Stimulated activated CD8-positive, alpha-beta memory T cell treated with anti-CD3 and anti-CD28 coated beads, Interleukin-12 subunit alpha, Interleukin-12 subunit beta, amount 100 ng/mL, for 24 hours (primary cell): ENCODE measurements around the gene ICAM3.
"Not testable (repeated sequence)": the region's sequence is repeated elsewhere in the genome, so short reads cannot be mapped to it uniquely, and the experiment has no call there.

ENCODE experiments used
- DNase-seq: peaks from one replicate; pipeline ENCODE4 v3.0.0-alpha.2; 2020; ENCODE audit errors: extremely low read depth

The ICAM3 gene, protein sequence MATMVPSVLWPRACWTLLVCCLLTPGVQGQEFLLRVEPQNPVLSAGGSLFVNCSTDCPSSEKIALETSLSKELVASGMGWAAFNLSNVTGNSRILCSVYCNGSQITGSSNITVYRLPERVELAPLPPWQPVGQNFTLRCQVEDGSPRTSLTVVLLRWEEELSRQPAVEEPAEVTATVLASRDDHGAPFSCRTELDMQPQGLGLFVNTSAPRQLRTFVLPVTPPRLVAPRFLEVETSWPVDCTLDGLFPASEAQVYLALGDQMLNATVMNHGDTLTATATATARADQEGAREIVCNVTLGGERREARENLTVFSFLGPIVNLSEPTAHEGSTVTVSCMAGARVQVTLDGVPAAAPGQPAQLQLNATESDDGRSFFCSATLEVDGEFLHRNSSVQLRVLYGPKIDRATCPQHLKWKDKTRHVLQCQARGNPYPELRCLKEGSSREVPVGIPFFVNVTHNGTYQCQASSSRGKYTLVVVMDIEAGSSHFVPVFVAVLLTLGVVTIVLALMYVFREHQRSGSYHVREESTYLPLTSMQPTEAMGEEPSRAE

DNA sequence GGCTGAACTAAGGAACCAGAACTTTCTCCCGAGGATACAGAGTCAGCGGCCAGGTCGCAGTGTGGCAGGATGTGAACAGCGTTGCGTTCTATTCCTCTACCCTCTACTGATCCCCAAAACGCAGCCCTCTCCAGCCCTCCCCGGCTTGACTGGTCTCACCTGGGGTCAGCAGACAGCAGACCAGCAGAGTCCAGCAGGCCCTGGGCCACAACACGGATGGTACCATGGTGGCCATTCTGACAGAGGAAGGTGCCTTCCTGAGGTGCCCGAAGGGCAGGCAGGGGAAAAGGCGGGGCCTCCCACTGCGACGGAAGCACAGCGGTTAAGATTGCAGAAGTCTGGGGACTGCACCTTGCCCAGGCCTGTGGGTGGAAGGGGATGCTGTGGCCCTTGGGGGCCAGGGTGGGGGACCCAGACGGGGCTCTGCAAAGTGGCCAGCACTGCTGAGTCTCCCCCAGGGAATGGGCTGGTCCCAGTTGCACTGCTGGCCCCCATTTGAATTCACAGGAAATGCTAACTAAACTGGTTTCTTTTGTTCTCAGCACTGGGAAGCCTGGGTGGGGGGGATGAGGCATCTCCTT, at the start of gene ICAM3:
Gene ICAM3 (minus strand): TSS at position 245 of the 581 bp plus-strand sequence. CDS start 10 bp downstream, at position 235.
- no peak for DNase-seq

DNA sequence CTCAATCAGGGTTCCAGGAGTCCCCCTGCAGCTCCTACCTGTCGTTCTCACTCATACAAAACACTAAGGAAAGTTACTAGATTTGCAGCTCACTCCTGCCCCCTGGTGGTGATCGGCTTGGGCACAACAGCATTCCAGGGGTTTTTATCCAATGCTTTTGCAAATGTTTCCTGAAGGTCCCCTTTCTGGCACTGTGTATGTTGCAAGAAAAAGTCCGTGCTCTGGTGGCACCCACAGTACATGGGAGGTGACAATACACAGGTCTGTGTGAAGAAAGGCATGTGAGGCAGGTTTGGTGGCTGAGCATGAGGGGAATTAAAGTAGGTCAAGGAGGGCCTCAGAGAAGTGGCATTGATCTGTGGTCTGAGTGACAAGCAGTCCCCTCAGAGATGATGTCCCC, 49.5 kb upstream of the ICAM3 start:
- DNase-seq, result peak; percentile 46

DNA sequence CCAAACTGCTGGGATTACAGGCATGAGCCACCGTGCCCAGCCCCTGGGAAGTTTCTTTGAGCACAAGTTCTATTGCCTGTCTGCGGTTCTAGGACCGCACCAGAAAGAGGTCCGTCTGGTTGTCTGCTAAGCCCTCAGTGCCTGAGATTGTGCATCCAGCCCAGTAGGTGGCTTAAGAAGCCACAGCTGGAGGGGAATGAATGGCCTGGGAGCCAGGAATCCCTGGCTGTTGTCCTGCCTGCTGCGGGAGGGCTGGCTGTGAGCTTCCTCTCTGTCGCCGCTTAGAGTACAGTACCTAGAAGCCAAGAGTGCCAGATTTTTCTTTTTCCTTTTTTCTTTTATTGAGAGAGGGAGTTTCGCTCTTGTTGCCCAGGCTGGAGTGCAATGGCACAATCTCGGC, 45.2 kb upstream of the ICAM3 start:
- no peak for DNase-seq

DNA sequence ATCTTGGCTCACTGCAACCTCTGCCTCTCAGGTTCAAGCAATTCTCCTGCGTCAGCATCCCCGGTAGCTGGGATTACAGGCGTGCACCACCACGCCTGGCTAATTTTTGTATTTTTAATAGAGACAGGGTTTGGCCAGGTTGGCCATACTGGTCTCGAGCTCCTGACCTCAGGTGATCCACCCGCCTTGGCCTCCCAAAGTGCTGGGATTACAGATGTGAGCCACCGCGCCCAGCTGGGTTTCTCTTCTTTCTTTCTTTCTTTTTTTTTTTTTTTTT, 43.7 kb upstream of the ICAM3 start:
- not testable (repeated sequence) for DNase-seq

DNA sequence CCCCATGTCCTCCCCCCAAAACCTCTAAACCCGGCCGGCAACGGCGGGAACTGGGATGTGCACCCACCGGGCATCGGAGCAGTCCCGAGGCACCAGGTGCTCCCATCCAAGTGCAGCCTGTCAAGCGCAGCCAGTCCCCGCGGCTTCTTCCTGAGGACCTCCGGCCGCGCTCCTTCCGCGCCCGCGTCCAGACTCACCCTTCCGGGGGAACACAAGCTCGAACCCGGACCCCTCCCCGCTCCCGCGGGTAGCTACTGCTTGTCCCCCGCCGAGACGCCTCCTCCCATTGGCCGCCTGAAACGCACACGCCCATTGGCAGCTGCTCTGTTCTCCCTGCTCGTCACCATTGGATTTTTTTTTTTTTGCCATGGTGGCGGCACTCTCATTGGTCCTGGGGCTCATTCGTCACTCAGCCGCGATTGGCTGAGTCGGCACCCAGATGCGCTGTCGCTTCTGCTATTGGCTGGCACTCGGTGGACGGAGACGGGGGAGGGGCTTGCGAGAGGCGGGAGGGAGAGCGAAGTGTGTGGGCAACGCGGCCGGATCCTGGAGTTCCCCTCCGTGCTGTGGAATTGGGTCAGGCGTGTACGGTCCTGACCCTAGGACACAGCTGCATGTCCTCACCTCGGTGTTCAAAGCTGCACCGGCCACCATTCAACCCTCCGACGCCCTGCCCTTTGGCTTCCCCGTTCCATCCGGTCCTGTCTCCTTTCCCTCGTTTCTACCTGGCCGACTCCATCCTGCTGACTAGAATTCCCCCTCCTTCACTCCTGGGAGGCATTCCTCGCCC, 41.1 kb upstream of the ICAM3 start, which contains the start of gene TYK2:
Gene TYK2 (minus strand): TSS at position 260 of the 790 bp plus-strand sequence. CDS start 2,166 bp downstream, outside the sequence.
- peak; percentile 83 for DNase-seq

DNA sequence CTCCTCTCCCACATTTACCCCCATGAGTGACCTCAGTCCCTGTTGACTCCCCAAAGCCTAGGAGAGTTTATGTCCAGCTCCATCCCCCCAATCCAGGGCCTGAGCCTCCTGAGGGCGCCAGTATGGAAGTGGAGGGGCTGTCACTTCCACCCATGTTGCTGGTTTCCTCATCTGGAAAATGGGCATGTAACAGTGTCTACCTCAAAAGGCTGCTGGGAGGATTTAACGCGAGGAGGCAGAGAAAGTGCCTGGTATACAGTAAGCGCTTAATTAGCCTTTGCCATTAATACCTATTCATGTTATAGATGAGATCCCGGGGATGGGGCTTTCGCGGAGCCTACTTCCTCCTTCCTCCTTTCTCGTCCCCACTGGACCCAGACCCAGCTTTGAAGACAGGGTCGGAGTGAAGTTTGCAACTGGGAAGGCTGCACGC, 40.5 kb upstream of the ICAM3 start:
- no peak for DNase-seq

DNA sequence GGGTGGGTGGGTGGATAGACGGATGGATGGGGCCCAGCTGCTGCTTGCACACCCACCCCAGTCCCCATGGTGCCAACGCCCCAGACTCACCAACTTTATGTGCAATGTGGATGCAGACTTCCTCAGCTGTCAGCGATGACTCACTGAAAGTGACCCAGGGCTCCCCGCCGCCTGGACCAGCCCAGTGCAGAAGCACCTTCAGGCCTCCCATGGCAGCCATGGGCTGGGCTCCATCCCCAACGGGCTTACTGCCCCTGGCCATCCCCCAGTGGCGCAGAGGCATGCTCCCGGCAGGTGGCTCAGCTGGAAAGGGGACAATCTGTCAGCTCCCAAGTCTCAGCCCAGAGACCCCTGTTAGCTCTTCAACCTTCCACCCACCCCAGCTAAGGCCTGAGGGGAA, 38.7 kb upstream of the ICAM3 start:
- DNase-seq, result no peak

DNA sequence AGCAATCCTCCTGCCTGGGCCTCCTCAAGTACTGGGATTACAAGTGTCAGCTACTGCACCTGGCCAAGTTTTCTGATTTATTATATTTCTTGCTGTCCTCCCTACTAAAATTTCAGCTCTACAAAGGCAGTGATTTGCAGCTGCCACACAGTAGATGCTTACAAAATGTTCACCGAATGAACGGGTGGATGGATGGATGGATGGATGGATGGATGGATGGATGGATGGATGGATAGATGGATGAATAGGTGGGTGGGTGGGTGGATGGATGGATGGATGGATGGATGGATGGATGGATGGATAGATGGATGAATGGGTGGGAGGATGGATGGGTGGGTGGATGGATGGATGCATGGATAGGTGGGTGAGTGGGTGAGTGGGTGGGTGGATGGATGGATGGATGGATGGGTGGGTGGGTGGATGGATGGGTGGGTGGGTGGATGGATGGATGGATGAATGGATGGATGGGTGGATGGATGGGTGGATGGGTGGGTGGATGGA, 37.8 kb upstream of the ICAM3 start:
- DNase-seq, result not testable (repeated sequence)

DNA sequence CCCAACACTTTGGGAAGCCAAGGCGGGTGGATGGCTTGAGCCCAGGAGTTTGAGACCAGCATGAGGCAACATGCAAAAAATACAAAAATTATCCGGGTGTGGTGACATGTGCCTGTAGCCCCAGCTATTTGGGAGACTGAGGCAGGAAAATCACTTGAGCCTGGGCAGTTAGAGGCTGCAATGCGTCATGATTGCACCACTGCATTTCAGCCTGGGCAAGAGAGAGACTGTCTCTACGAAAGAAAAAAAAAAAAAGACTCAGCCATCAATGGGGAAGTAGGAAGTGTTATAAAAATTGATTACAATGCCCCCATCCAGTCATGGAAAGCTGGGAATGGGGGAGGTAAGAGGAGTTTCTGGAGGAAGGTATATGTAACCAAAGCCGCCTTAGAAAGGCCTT, 35.5 kb upstream of the ICAM3 start:
- DNase-seq, result no peak

DNA sequence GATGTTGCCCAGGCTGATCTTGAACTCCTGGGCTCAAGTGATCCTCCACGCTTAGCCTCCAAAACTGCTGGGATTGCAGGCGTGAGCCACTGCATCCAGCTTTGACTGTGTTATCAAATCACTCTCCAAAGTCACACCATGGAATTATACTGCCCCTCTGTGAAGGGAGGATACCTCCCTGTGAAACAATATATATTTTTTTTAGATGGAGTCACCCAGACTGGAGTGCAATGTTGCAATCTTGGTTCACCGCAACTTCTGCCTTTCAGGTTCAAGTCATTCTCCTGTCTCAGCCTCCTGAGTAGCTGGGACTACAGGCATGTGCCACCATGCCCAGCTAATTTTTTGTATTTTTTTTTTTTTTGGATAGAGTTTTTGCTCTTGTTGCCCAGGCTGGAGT, 33.3 kb upstream of the ICAM3 start:
- no peak for DNase-seq

DNA sequence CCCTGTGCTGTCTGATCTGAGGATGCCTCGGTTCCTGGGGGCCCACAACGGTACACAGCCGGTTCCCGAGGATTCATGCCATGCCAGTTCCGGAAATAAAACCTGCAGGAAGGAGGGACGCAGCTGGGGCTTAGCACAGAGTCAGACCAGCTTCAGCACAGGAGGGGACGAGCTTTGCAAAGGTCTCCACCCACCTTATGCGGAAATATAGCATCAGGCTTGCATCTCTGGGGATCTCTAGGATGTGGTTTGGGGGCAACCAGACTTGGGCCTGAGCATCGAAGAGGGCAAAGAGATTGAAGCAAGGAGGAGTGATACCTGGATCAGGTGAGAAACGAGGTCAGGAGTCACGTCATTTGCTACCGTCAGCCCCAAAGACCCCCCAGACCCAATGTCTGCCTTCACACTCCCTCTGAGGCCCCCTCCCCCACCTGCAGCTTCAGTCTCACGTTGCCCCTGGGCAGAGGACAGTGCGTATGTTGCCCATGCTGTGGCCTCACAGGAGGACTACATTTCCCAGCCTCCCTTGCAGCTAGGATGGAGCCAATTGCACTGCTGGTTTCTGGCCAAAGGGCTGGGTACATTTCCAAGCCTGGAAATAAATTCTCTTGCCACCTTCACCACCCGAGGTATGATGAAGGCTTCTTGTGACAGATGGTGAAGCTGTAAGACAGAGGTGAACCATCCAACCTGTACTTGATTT, 28.8 kb upstream of the ICAM3 start:
- no peak for DNase-seq

DNA sequence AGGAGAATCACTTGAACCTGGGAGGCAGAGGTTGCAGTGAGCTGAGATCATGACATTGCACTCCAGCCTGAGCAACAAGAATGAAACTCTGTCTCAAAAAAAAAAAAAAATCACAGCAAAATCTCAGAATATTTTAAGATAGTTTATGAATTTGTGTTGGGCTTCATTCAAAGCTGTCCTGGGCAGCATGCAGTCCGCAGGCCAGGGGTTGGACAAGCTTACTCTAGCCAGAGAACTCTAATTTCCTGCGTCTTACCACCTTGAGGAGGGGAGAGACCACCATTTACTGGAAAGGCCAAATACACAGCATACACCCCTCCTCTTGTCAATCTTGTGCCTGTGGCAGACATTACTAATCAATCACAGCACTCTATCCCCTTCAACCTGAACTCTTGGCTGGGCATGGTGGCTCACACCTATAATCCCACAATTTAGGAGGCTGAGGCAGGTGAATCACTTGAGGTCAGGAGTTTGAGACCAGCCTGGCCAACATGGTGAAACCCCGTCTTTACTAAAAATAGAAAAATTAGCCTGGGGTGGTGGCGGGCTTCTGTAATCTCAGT, 27.6 kb upstream of the ICAM3 start:
- DNase-seq, result not testable (repeated sequence)

DNA sequence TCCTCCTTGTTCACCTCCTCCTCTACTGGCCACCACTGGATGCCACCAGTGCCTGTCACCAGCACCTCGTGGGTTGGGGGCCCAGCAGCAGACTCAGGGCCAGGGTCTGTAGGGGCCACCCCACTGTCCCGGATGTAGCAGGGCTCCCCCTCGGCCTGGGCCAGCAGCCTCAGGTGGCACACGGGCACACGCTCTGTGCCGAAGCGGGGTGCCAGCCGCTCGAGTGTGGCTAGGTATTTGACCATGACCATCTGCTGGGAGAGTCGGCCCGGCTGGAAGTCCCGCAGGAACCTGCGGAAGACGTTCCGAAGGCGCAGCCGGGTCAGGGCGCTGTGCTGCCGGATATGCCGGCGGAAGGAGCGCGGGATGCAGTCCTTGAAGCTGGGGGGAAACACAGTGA, 26.1 kb upstream of the ICAM3 start:
- no peak for DNase-seq

DNA sequence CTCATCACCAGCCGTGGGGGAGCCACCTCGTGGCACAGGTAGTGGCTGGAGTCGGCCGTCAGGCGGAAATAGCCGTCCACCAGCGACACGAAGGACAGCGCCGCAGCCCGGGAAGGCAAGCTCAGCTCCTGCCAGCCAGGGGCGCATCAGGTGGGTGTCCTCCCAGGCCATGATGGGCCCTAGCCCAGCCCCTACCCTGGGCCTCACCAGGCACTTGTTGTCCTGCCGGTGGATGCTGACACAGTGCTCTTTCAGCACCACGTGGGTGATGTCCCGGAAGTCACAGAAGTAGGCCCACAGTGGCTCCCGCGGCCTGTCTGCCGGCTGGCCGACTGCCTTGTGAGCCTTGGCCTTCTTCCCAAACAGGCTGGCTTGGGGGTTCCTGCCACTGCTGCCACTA, 25.2 kb upstream of the ICAM3 start:
- DNase-seq, result no peak

DNA sequence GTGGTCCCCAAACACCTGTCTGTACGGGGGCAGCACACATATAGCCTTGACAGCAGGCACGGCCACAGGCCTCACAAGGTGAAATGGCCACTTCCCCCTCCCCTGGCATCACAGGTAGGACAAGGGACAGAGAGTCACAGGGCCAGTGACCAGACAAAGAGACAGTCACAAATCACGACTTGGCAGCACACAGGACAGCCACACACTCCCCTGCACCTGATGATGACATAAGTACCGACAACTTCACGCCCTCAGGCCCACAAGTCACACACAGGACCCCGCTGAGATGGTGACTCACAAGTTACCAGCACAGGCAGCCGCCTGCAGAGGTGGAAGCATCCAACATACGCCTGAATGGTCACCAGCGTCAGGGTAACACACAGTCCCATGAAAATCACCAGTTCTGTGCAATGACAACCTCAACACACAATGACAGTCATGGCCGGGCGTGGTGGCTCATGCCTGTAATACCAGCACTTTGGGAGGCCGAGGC, 24.4 kb upstream of the ICAM3 start:
- DNase-seq, result no peak

DNA sequence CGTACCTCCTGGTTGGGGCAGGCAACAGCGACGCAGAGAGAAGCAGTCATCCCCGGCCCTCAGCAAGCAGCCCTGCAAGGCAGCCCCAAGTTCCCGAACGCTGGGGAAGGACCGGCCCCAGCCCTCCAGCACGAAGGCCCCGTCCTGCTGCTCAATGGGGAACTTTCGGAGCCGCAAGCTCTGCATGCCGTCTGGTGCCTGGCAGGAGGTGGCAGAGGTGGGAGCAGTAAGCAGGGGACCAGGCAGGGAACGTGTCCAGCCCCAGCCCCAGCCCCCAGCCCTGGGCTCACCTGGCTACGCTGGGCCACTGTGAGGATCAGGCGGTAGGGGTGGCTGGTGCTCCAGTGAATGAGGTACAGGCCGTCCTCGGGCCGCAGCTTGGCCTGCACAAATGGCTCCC, 22.8 kb upstream of the ICAM3 start:
- no peak for DNase-seq

DNA sequence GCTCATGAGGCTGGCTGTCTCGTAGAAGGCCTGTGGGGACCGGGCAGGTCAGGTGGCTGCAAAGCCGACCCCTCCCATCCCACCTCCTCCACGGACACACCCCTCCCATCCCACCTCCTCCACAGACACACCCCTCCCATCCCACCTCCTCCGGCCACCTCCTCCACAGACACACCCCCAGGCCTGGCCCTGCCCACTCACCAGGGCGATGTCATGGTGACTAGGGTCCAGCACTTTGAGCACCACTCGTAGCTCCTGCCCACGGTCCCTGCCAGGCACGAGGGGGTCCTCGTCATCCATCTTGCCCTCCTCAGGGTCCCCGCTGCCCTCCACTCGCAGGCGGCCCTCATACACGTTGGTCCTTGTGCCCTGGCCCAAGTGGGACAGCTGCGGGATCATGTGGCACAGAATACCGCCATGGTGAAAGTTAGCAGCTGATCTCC, 22.2 kb upstream of the ICAM3 start:
- no peak for DNase-seq

DNA sequence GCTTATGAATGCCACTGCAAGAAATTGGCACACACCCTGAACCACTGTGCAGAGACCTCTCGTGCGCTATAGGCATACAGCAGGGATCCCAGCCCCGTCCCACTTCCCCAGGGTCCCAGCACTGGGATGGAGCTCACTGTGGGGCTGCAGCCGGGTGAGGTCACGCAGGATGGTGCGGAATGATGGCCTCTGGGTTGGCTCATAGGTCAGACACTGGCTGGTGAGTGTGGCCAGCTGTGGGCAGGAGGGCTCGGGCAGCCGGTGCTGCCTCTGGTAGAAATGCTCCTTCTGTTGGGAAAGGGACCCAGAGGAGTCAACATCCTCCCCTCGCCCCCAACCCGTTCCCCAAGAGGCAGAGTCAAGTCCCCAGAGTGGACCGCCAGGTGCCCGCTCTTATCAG, 17.0 kb upstream of the ICAM3 start:
- no peak for DNase-seq

DNA sequence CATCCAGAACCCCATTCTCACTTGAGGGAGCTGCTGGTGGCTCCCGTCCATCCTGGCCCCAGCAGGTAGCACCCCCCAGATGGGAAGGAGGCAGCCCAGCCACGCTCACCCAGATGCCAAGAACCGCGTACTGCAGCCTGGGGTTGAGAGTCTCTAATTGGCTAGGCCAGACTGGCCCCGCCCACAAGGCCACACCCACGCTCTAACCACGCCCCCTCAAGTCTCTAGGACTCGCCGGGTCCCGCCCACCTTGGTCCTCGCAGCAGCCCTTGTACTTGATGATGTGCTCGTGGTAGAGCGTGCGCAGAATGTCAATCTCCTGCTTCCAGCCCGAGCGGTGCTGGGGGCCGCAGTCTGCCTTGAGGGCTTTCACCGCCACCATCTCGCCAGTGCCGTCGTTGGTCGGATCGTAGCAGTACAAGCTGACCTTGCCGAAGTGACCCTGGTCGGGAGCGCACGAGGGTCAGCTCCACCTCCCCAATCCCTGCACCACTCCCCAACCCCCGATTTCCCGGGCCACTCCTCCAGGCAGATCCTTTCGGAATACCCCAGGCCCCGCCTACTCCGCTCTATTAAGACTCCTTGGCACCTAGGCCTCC, 14.5 kb upstream of the ICAM3 start:
- DNase-seq, result no peak

DNA sequence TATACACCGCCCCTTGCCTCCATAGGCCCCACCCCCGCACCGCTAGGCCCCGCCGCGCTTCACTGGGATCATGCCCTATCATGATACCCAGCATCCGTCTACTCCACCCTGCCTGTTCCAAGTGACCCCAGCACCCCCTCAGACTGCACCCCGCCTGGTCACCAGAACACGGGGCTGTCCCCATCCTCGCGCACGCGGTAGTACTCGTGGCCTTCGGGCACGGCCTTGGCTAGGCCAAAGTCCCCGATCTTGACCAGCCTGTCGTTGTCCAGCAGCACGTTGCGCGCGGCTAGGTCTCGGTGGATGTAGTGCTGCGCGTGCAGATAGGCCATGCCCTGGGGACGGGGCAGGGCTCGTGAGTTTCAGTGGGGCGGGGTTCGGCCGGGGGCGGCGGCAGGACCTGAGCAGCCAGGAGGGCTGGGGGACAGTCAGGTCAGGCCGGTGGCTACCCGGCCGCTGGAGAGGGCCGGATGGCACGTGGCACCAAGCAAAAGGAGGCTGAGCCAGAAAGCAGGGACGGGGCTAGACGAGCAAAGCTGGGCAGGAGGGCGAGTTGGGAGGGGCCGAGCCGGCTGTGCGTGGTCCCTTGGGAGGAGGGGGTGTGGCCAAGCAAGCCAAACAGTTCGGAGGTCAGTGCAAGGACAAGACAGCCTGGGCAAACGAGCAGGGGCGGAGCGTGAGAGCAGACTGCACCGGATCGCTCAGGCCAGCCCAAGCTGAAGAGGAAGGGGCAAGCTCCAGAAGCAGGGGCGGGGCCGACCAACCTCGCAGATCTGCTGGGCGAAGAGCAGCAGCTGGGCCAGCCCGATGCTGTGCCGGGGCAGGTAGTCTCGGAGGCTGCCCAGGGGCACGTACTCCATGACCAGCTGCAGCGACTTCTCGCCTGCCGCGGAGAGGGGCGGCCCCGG, 13.6 kb upstream of the ICAM3 start:
- no peak for DNase-seq
